K562 (cell line): ENCODE results near the gene OR10G2. TPM values are rescaled to one million over a fixed set of nuclear protein-coding genes. Genes with fewer than 3 reads are reported as not detected.
A peak's percentile ranks its signal among the peaks of the same experiment; 100 is the strongest.

Source experiments
- ATAC-seq: fragments of 200-7000 bp; cut with Tn5 transposase; 3 replicates; pipeline ENCODE4 v1.9.1; 2020; ENCODE audit warnings: moderate library complexity
- BruUV-seq: library from RNA; stranded (reverse); fragments of 400-500 nt; replicated peaks from 2 replicates; lab custom pipeline; 2021; lab: Mats Ljungman, UMichigan
- CTCF ChIA-PET: fragments of 300-600 bp; formaldehyde crosslinking; extraction: SDS; loops from one replicate; lab custom pipeline; 2021; ENCODE audit warnings: low intra/inter-chr PET ratio; lab: Yijun Ruan, JAX
- POLR2A ChIA-PET: fragments of 300-600, 350-650 bp; sonication (Branson Sonifier 250); formaldehyde crosslinking; extraction: SDS; loops from one replicate; lab custom pipeline; 2021; ENCODE audit warnings: antibody characterized with exemption, inconsistent platforms; lab: Yijun Ruan, JAX
- DNase-seq, 4 experiments: peaks; one replicate each; pipeline versions ENCODE4 v3.0.0 to v3.0.0-alpha.2; 2011 to 2018; ENCODE audit warnings: low spot score in 3 of 4, mixed read lengths in 3 of 4; ENCODE audit errors: extremely low read depth in 1 of 4
- FAIRE-seq: peaks from 2 replicates; lab custom pipeline; 2011; peaks lifted over from hg19 to GRCh38; lab: Jason Lieb, UNC
- H2AFZ ChIP-seq: 2 replicates; pipeline ENCODE4 v1.6.0; 2011; ENCODE audit warnings: low read depth, low read length, control low read depth, inconsistent platforms
- H3K27ac ChIP-seq: fragments of 200-600 bp; 3 replicates; pipeline ENCODE4 v1.8.0; 2011; ENCODE audit warnings: low read depth, mild to moderate bottlenecking, control low read depth, inconsistent platforms, low read length, moderate library complexity, mixed read lengths; ENCODE audit errors: extremely low read depth
- H3K27me3 ChIP-seq, 2 experiments: fragments of 300-600 bp in 1 of 2; 2 replicates in 1 of 2; 3 replicates in 1 of 2; pipeline versions ENCODE4 v1.6.0 to v1.8.0; 2011; ENCODE audit warnings: inconsistent platforms in 2 of 2, low read length in 2 of 2, mild to moderate bottlenecking in 1 of 2, mixed read lengths in 1 of 2, moderate library complexity in 1 of 2; ENCODE audit not compliant: control insufficient read depth in 2 of 2, insufficient read depth in 2 of 2
- H3K36me3 ChIP-seq: fragments of 300-600 bp; 3 replicates; pipeline ENCODE4 v1.8.0; 2011; ENCODE audit warnings: mild to moderate bottlenecking, low read length, inconsistent platforms; ENCODE audit not compliant: control insufficient read depth, insufficient read depth
- H3K4me1 ChIP-seq, 2 experiments: fragments of 200-600 bp in 1 of 2; replicated peaks in 1 of 2; 2 replicates in 1 of 2; 3 replicates in 1 of 2; pipeline versions ENCODE4 v1.5.1 to v1.8.0; 2011; ENCODE audit warnings: inconsistent platforms in 2 of 2, low read length in 2 of 2, mild to moderate bottlenecking in 1 of 2, mixed read lengths in 1 of 2, moderate library complexity in 1 of 2; ENCODE audit not compliant: control insufficient read depth in 2 of 2, insufficient read depth in 2 of 2
- H3K4me2 ChIP-seq: 2 replicates; pipeline ENCODE4 v1.6.1; 2011; ENCODE audit warnings: low read length, control low read depth, inconsistent platforms, mixed read lengths; ENCODE audit not compliant: insufficient read depth
- H3K4me3 ChIP-seq: fragments of 200-600 bp; sonication (generic), shearing (Covaris generic); 2 replicates; pipeline ENCODE4 v1.5.1; 2016; ENCODE audit warnings: control low read depth, inconsistent platforms
- H3K79me2 ChIP-seq: fragments of 200-600 bp; 3 replicates; pipeline ENCODE4 v1.8.0; 2011; ENCODE audit warnings: low read length, inconsistent platforms; ENCODE audit not compliant: control insufficient read depth, insufficient read depth
- H3K9ac ChIP-seq, 2 experiments: 2 replicates each; pipeline versions ENCODE4 v1.6.0 to v1.6.1; 2011; ENCODE audit warnings: low read depth in 2 of 2, low read length in 2 of 2, control low read depth in 1 of 2, inconsistent platforms in 1 of 2, mild to moderate bottlenecking in 1 of 2, mixed read lengths in 1 of 2; ENCODE audit not compliant: insufficient read depth in 1 of 2
- H3K9me1 ChIP-seq: one replicate; pipeline ENCODE4 v1.6.0; 2011; ENCODE audit warnings: inconsistent platforms, mild to moderate bottlenecking, low read length, moderate library complexity; ENCODE audit not compliant: control insufficient read depth, insufficient read depth
- H3K9me3 ChIP-seq: replicated peaks from 2 replicates; pipeline ENCODE4 v1.5.1; 2011; ENCODE audit warnings: low read depth, low read length, inconsistent platforms; ENCODE audit not compliant: control insufficient read depth, insufficient read depth
- H4K20me1 ChIP-seq: replicated peaks from 2 replicates; pipeline ENCODE4 v1.6.1; 2011; ENCODE audit warnings: low read length, inconsistent platforms, mixed read lengths; ENCODE audit not compliant: control insufficient read depth, insufficient read depth
- SRSF3 ChIP-seq: fragments of 200-400 bp; formaldehyde crosslinking; IDR thresholded peaks from 2 replicates; pipeline ENCODE4 v1.6.1; 2016; ENCODE audit warnings: mild to moderate bottlenecking, low read length, moderate library complexity; ENCODE audit not compliant: insufficient read depth
- TAL1 ChIP-seq: fragments of 450-650 bp; IDR thresholded peaks from 2 replicates; pipeline ENCODE4 v1.6.1; 2016; ENCODE audit warnings: mild to moderate bottlenecking
- XRCC3 ChIP-seq: fragments of 450-650 bp; IDR thresholded peaks from 2 replicates; pipeline ENCODE4 v1.6.1; 2017; ENCODE audit warnings: mild to moderate bottlenecking, moderate library complexity
- ZNF407 ChIP-seq: fragments of 450-650 bp; IDR thresholded peaks from 2 replicates; pipeline ENCODE4 v1.6.1; 2016; ENCODE audit warnings: low read depth
- ZNF561 ChIP-seq: fragments of 450-650 bp; formaldehyde crosslinking; conservative IDR thresholded peaks from 2 replicates; pipeline ENCODE4 v1.4.0; 2020; ENCODE audit warnings: mild to moderate bottlenecking, moderate library complexity
- WGBS: fragments of 100-300 bp; shearing (Covaris generic); methylation state at CpG from one replicate; pipeline ENCODE4 v1.1.6; 2016; ENCODE audit warnings: low coverage, mixed read lengths; ENCODE audit not compliant: insufficient coverage; ENCODE audit errors: missing lambda C conversion rate; 5-methylcytosine and 5-hydroxymethylcytosine counted together
- in situ Hi-C: fragments of 300-500 bp; cut with MboI; formaldehyde crosslinking; loops from 4 replicates; pipeline ENCODE4 v1.15.0; 2018; ENCODE audit warnings: inconsistent platforms, mixed read lengths
- intact Hi-C: fragments of 100-400 bp; cut with micrococcal nuclease; formaldehyde crosslinking; loops from 2 replicates; pipeline ENCODE4 v1.14.2; 2022
- polyA plus RNA-seq, 8 experiments: library from polyadenylated mRNA; depleted of rRNA in 4 of 8; stranded (reverse) in 5 of 8; unstranded in 3 of 8; fragments of >200 nt; fragmentation: Nextera tagmentation in 2 of 8; fragmentation: Illumina TruSeq in 1 of 8; extraction: Ambion mirVana in 2 of 8; extraction: Trizol in 1 of 8; gene quantifications; 2 replicates each; pipeline versions ENCODE4 v1.2.1 to v1.2.3, GENCODE V29; 2011 to 2014; ENCODE audit warnings: inconsistent platforms in 1 of 8, missing spikeins in 1 of 8
- total RNA-seq, 7 experiments: library from RNA; depleted of rRNA in 6 of 7; stranded (reverse); fragments of >200 nt in 6 of 7; fragmentation: Illumina TruSeq in 2 of 7; extraction: Trizol in 2 of 7; gene quantifications; 2 replicates each; pipeline versions ENCODE4 v1.2.1 to v1.2.3, GENCODE V29; 2011 to 2021; ENCODE audit warnings: low replicate concordance in 1 of 7
- TF ChIP-seq, protein P1 (sequence below): fragments of 250-450 bp; sonication (Bioruptor Pico); IDR thresholded peaks from 2 replicates; pipeline ENCODE4 v1.5.0; 2020; ENCODE audit warnings: mild to moderate bottlenecking

The OR10G2 gene
- total and polyA plus RNA-seq, 9 of the 15 experiments (the other 6 are each of a cell fraction or from before 2014, with no cell fraction given) = not detected

GRCh38 chr14:21643407-21643806, 8.7 kb upstream of the OR10G2 start:
- WGBS = 5% methylated on average over 5 of the region's 5 CpGs
- TF ChIP-seq SRSF3 (no peak), TAL1 (no peak), ZNF407 (no peak), XRCC3 (no peak), ZNF561 (CRISPR knock-in tag) (no peak)
- TF ChIP-seq, protein P1, sequence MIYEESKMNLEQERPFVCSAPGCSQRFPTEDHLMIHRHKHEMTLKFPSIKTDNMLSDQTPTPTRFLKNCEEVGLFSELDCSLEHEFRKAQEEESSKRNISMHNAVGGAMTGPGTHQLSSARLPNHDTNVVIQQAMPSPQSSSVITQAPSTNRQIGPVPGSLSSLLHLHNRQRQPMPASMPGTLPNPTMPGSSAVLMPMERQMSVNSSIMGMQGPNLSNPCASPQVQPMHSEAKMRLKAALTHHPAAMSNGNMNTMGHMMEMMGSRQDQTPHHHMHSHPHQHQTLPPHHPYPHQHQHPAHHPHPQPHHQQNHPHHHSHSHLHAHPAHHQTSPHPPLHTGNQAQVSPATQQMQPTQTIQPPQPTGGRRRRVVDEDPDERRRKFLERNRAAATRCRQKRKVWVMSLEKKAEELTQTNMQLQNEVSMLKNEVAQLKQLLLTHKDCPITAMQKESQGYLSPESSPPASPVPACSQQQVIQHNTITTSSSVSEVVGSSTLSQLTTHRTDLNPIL (CRISPR knock-in tag) = no peak
- intact Hi-C loops = no loop called here
- in situ Hi-C loops = no loop called here
- Histone ChIP-seq H3K4me2 (no peak overlapping the region), H3K4me1 (no peaks in the 10 kb centered on the region), H3K36me3 (no peaks in the 10 kb centered on the region), H3K9ac (no peak overlapping the region), H3K79me2 (no peaks in the 10 kb centered on the region), H3K4me3 (no peak overlapping the region), H3K27ac (no peak overlapping the region), H2AFZ (0 out of 2 replicates have a peak overlapping the region, but pooled peaks have one; percentile 40), H4K20me1 (no peaks in the 10 kb centered on the region), H3K9me3 (no peaks in the 10 kb centered on the region), H3K9me1 (no peaks in the 10 kb centered on the region), H3K27me3 (0 out of 5 replicates have a peak, but pooled peaks cover 0 to 2% of the 10 kb centered on the region in 2 experiments)
- no peak for DNase-seq
- no TSS peak for BruUV-seq
- POLR2A ChIA-PET = no interaction called here
- ATAC-seq = no peak
- FAIRE-seq = no peak
- CTCF ChIA-PET = no interaction called here
